Measurements from ENCODE around the gene DPP9. TPM values are rescaled to one million over a fixed set of nuclear protein-coding genes. Genes with fewer than 3 reads are reported as not detected.
A peak's percentile ranks its signal among the peaks of the same experiment; 100 is the strongest.

The DPP9 gene
- total RNA-seq, 1 donor from 2014 or later: 37.1 TPM

DNA sequence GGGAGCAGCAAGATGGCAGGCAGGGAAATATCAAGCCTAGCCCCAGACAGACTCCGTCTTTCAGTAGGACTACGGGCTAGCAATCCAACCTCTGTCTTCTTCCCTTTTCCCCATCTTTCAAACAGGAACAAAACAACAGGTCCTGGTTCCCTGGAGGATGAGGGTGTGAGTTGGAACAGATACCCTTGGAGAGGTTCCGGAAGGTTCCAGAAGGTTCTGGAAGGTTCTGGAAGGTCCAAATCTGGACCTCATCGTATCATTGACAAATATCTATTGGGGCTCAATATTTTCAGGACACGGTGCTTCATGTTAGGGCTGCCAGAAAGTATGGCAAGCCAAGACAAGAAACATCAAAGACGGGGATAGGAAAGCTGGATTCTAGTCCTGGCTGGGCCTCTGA, 39.4 kb upstream of the DPP9 start:
- H3K27ac Mint-ChIP-seq: no peak overlapping the region

DNA sequence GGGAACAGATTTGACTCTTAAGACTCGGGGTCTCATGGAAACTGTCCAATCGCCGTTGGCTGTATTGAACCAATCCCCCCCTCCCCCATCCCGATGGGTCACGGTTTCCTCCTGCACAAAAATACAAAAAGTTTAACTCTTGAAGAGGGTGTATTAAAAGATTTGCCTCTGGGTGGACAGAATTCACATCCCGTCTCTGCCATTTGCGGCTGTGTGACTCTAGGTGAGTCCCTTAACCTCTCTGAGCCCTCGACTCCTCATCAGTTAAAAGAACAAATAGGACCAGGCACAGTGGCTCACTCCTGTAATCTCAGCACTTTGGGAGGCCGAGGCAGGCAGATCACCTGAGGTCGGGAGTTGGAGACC, 36.6 kb upstream of the DPP9 start:
- H3K27me3 Mint-ChIP-seq (ENCODE audit: low read depth): peaks cover 47% of the 10 kb centered on the region
- H3K4me3 Mint-ChIP-seq: peak overlapping the region; percentile 50
- peaks cover 6% of the 10 kb centered on the region for H3K4me1 Mint-ChIP-seq
- H3K9me3 Mint-ChIP-seq: no peaks in the 10 kb centered on the region
- TF ChIP-seq, protein P1, sequence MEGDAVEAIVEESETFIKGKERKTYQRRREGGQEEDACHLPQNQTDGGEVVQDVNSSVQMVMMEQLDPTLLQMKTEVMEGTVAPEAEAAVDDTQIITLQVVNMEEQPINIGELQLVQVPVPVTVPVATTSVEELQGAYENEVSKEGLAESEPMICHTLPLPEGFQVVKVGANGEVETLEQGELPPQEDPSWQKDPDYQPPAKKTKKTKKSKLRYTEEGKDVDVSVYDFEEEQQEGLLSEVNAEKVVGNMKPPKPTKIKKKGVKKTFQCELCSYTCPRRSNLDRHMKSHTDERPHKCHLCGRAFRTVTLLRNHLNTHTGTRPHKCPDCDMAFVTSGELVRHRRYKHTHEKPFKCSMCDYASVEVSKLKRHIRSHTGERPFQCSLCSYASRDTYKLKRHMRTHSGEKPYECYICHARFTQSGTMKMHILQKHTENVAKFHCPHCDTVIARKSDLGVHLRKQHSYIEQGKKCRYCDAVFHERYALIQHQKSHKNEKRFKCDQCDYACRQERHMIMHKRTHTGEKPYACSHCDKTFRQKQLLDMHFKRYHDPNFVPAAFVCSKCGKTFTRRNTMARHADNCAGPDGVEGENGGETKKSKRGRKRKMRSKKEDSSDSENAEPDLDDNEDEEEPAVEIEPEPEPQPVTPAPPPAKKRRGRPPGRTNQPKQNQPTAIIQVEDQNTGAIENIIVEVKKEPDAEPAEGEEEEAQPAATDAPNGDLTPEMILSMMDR (IDR thresholded peaks at IDR 0.05; ENCODE audit: unreplicated experiment): no peak
- DNase-seq (ENCODE audit: low spot score in 2 of 2, unreplicated experiment in 2 of 2): no peak
- no peaks in the 10 kb centered on the region for H3K36me3 Mint-ChIP-seq
- no peak overlapping the region for H3K27ac Mint-ChIP-seq

More for the DNA sequence above, 39.4 kb upstream of the DPP9 start:
- Mint-ChIP-seq H3K36me3 (no peaks in the 10 kb centered on the region), H3K9me3 (no peaks in the 10 kb centered on the region), H3K27me3 (ENCODE audit: low read depth) (peaks cover 40% of the 10 kb centered on the region), H3K4me3 (no peak overlapping the region), H3K4me1 (peaks cover 6% of the 10 kb centered on the region)
- TF ChIP-seq, protein P1 (IDR thresholded peaks at IDR 0.05; ENCODE audit: unreplicated experiment): no peak
- no peak for DNase-seq (ENCODE audit: low spot score in 2 of 2, unreplicated experiment in 2 of 2)

DNA sequence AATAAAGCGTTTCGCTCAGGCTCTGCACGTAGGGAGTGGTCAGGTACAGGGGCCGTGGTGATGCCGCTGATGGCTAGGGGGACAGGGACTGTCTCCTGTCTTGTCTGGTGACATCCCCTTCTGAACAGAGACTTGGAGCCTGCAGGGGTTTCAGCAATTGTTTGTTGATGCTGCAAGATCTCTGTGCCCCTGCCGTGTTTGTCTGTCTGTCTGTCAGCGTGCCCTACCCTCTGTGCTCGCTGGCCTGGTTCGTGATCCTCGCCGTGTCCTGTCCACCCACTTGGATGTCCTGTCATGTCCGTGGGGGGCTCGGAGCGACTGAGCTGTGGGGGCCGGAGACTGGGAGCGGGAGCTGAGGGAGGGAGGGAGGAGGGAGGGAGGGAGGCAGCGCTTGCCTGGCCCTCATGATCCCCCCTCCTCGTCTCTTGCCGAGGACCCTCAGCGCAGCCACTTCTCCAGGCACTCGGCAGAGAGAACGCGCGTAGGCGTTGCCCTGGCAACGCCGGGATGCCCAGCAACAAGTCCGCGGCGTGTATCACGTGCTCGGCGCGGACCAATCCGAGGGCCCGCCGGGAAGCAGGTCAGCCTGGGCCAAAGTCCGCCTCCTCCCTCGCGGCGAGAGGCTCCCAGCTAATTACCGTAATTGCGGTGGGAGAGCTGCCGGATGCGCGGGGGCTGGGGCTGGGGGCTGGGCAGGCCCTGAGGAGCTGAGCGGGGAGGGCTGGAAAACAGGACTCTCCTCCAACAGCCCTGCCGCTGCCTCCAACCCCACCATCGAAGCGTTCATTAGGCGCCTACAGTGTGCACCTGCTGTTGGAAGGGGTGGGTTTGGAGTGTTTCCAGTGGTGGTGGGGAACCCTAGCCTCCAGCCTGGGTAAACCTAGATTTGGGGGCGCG, 36.0 kb upstream of the DPP9 start:
- peak overlapping the region; percentile 20 for H3K4me3 Mint-ChIP-seq
- H3K27ac Mint-ChIP-seq: no peak overlapping the region
- H3K4me1 Mint-ChIP-seq: peaks cover 6% of the 10 kb centered on the region
- H3K36me3 Mint-ChIP-seq: no peaks in the 10 kb centered on the region
- peak; percentile 86 to 88 for DNase-seq (ENCODE audit: low spot score in 2 of 2, unreplicated experiment in 2 of 2)
- TF ChIP-seq, protein P1 (IDR thresholded peaks at IDR 0.05; ENCODE audit: unreplicated experiment): no peak
- H3K9me3 Mint-ChIP-seq: no peaks in the 10 kb centered on the region
- peaks cover 43% of the 10 kb centered on the region for H3K27me3 Mint-ChIP-seq (ENCODE audit: low read depth)

DNA sequence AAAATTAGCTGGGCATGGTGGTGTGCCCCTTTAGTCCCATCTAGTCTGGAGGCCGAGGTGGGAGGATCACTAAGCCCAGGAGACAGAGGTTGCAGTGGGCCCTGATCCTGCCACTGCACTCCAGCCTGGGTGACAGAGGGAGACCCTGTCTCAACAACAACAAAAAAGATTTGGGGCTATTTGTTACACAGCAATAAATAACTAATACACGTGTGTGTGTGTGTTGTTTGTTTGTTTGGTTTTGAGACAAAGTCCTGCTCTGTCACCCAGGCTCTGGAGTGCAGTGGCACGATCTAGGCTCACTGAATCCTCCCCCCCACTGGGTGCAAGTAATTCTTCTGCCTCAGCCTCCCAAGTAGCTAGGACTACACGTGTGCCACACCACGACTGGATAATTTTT, 35.0 kb upstream of the DPP9 start:
- Mint-ChIP-seq H3K4me3 (no peak overlapping the region), H3K9me3 (no peaks in the 10 kb centered on the region), H3K36me3 (no peaks in the 10 kb centered on the region), H3K27ac (no peak overlapping the region), H3K4me1 (peaks cover 6% of the 10 kb centered on the region), H3K27me3 (ENCODE audit: low read depth) (peaks cover 35% of the 10 kb centered on the region)
- no peak for DNase-seq (ENCODE audit: low spot score in 2 of 2, unreplicated experiment in 2 of 2)
- TF ChIP-seq, protein P1 (IDR thresholded peaks at IDR 0.05; ENCODE audit: unreplicated experiment): no peak

DNA sequence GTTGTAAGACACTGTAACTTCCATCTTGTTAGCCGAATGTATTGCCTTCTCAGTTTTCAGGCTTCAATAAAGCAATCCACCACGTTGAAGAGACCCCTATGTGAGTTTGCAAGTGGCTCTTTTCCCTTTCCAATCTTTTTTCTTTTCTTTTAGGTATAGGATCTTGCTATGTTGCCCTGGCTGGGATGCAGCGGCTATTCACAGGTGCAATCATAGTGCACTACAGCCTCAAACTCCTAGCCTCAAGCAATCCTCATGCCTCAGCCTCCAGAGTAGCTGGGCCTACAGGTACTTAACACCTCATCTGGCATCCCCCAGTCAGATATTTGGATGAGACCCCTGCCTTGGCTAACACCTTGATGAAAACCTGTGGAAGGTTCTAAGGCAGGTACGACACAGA, 34.4 kb upstream of the DPP9 start:
- H3K27me3 Mint-ChIP-seq (ENCODE audit: low read depth): peaks cover 32% of the 10 kb centered on the region
- TF ChIP-seq, protein P1 (IDR thresholded peaks at IDR 0.05; ENCODE audit: unreplicated experiment): no peak
- no peak overlapping the region for H3K4me3 Mint-ChIP-seq
- H3K27ac Mint-ChIP-seq: no peak overlapping the region
- peaks cover 6% of the 10 kb centered on the region for H3K4me1 Mint-ChIP-seq
- no peak for DNase-seq (ENCODE audit: low spot score in 2 of 2, unreplicated experiment in 2 of 2)
- no peaks in the 10 kb centered on the region for H3K9me3 Mint-ChIP-seq
- H3K36me3 Mint-ChIP-seq: no peaks in the 10 kb centered on the region
